Gastrocnemius medialis (tissue), 4 donors: Measurements from ENCODE around the gene PRR18.

Experiments used
- CTCF ChIP-seq, 5 experiments: fragments of 450-650 bp in 3 of 5; fragments of 200-600 bp in 2 of 5; sonication (generic) in 2 of 5; IDR thresholded peaks in 4 of 5; conservative IDR thresholded peaks in 1 of 5; 1 replicate in 4 of 5; 2 replicates in 1 of 5; pipeline ENCODE4 v1.5.1; 2016 to 2019; ENCODE audit warnings: antibody characterized with exemption in 5 of 5, mild to moderate bottlenecking in 3 of 5, moderate library complexity in 3 of 5
- POLR2A ChIP-seq, 2 donors: fragments of 450-650 bp; IDR thresholded peaks; one replicate each; pipeline ENCODE4 v1.6.1; 2017; ENCODE audit warnings: antibody characterized with exemption in 2 of 2, mild to moderate bottlenecking in 2 of 2, moderate library complexity in 2 of 2

- no peak for TF ChIP-seq POLR2A (IDR thresholded peaks at IDR 0.05)
- TF ChIP-seq CTCF (IDR thresholded peaks at IDR 0.05 in 4 of 5, conservative IDR thresholded peaks at IDR 0.05 in 1 of 5), result no peak
Observed at GRCh38 chr6:166293731-166294584, 14.2 kb downstream of the PRR18 start.
